HPDE6-E6E7 (cell line): ENCODE data around the gene WT1.
A peak's percentile ranks its signal among the peaks of the same experiment; 100 is the strongest.
"Not testable (repeated sequence)": the region's sequence is repeated elsewhere in the genome, so short reads cannot be mapped to it uniquely, and the experiment has no call there.

ENCODE experiments used
- DNase-seq: peaks from one replicate; pipeline ENCODE4 v3.0.0; 2011; ENCODE audit warnings: missing footprints; ENCODE audit errors: extremely low spot score

Gene WT1

GRCh38 chr11:32388871-32389770 is 46.2 kb downstream of the WT1 start:
- no peak for DNase-seq

GRCh38 chr11:32388365-32388764 is 47.0 kb downstream of the WT1 start:
- no peak for DNase-seq

GRCh38 chr11:32387411-32387810 is 47.9 kb downstream of the WT1 start:
- DNase-seq: no peak

GRCh38 chr11:32386770-32387377 is 48.5 kb downstream of the WT1 start:
- no peak for DNase-seq

GRCh38 chr11:32385998-32386397 is 49.3 kb downstream of the WT1 start:
- DNase-seq: peak; percentile 57

GRCh38 chr11:32382339-32383049 is 52.8 kb downstream of the WT1 start:
- DNase-seq: no peak

- no peak for DNase-seq
Observed at GRCh38 chr11:32381179-32381578, 54.2 kb downstream of the WT1 start.

GRCh38 chr11:32379719-32380118 is 55.6 kb downstream of the WT1 start:
- no peak for DNase-seq

GRCh38 chr11:32375826-32376225 is 59.5 kb downstream of the WT1 start:
- no peak for DNase-seq

- DNase-seq: no peak
Observed at GRCh38 chr11:32374261-32374711, 61.1 kb downstream of the WT1 start.

GRCh38 chr11:32369987-32370386 is 65.4 kb downstream of the WT1 start:
- not testable (repeated sequence) for DNase-seq

GRCh38 chr11:32366666-32367065 is 68.7 kb downstream of the WT1 start:
- DNase-seq: no peak

GRCh38 chr11:32365192-32365591 is 70.1 kb downstream of the WT1 start:
- DNase-seq: no peak

- DNase-seq: no peak
Observed at GRCh38 chr11:32358729-32359128, 76.6 kb downstream of the WT1 start.

- DNase-seq: no peak
Observed at GRCh38 chr11:32353884-32354283, 81.5 kb downstream of the WT1 start.

- DNase-seq: no peak
Observed at GRCh38 chr11:32348502-32348901, 86.8 kb downstream of the WT1 start.

GRCh38 chr11:32344946-32345345 is 90.4 kb downstream of the WT1 start:
- DNase-seq: no peak

- no peak for DNase-seq
Observed at GRCh38 chr11:32343325-32344008, 91.9 kb downstream of the WT1 start.

GRCh38 chr11:32341620-32342613 is 93.4 kb downstream of the WT1 start:
- DNase-seq: no peak

GRCh38 chr11:32340181-32340580 is 95.2 kb downstream of the WT1 start:
- no peak for DNase-seq
